NCI-H146 treated with DMSO at 0.1 percent for 48 hours (cell line): ENCODE measurements around the gene TAF1L.
"Not testable (repeated sequence)": the region's sequence is repeated elsewhere in the genome, so short reads cannot be mapped to it uniquely, and the experiment has no call there.

Experiments used
- DNase-seq: peaks from one replicate; lab custom pipeline; 2025; ENCODE audit not compliant: unreplicated experiment; lab: John Stamatoyannopoulos, UW

TAF1L gene

GRCh38 chr9:32635362-32635761, at the start of gene TAF1L:
Gene TAF1L (minus strand): TSS chr9:32635669. CDS start chr9:32635579, 90 bp downstream.
- no peak for DNase-seq

GRCh38 chr9:32681751-32682150, 46.3 kb upstream of the TAF1L start:
- DNase-seq, result no peak

GRCh38 chr9:32677931-32678330, 42.5 kb upstream of the TAF1L start:
- DNase-seq, result no peak

GRCh38 chr9:32672469-32672868, 37.0 kb upstream of the TAF1L start:
- DNase-seq, result no peak

- no peak for DNase-seq
These were observed 35.9 kb upstream of the TAF1L start for GRCh38 chr9:32671333-32671732.

- DNase-seq, result no peak
These were observed 29.6 kb upstream of the TAF1L start for GRCh38 chr9:32665101-32665500.

GRCh38 chr9:32663741-32664140, 28.3 kb upstream of the TAF1L start:
- no peak for DNase-seq

GRCh38 chr9:32647671-32648070, 12.2 kb upstream of the TAF1L start:
- no peak for DNase-seq

GRCh38 chr9:32644698-32645097, 9.2 kb upstream of the TAF1L start:
- DNase-seq, result no peak

- DNase-seq, result not testable (repeated sequence)
These were observed 2.3 kb downstream of the TAF1L start for GRCh38 chr9:32633151-32633550.

GRCh38 chr9:32631991-32632390, 3.5 kb downstream of the TAF1L start:
- DNase-seq, result no peak

- DNase-seq, result no peak
These were observed 8.0 kb downstream of the TAF1L start for GRCh38 chr9:32627394-32627954.

GRCh38 chr9:32625320-32625719, 10.1 kb downstream of the TAF1L start:
- no peak for DNase-seq

GRCh38 chr9:32622948-32623347, 12.5 kb downstream of the TAF1L start:
- DNase-seq, result no peak

- DNase-seq, result no peak
These were observed 17.2 kb downstream of the TAF1L start for GRCh38 chr9:32618261-32618660.

- DNase-seq, result no peak
These were observed 28.7 kb downstream of the TAF1L start for GRCh38 chr9:32606811-32607210.

GRCh38 chr9:32603914-32604852, 31.3 kb downstream of the TAF1L start:
- no peak for DNase-seq

GRCh38 chr9:32599021-32599420, 36.4 kb downstream of the TAF1L start:
- not testable (repeated sequence) for DNase-seq

GRCh38 chr9:32596936-32597335, 38.5 kb downstream of the TAF1L start:
- no peak for DNase-seq

GRCh38 chr9:32596096-32596865, 39.2 kb downstream of the TAF1L start:
- no peak for DNase-seq

GRCh38 chr9:32590898-32591297, 44.6 kb downstream of the TAF1L start:
- DNase-seq, result no peak

GRCh38 chr9:32590476-32590875, 45.0 kb downstream of the TAF1L start:
- no peak for DNase-seq
